Measurements from ENCODE around the gene C14orf180.

DNA sequence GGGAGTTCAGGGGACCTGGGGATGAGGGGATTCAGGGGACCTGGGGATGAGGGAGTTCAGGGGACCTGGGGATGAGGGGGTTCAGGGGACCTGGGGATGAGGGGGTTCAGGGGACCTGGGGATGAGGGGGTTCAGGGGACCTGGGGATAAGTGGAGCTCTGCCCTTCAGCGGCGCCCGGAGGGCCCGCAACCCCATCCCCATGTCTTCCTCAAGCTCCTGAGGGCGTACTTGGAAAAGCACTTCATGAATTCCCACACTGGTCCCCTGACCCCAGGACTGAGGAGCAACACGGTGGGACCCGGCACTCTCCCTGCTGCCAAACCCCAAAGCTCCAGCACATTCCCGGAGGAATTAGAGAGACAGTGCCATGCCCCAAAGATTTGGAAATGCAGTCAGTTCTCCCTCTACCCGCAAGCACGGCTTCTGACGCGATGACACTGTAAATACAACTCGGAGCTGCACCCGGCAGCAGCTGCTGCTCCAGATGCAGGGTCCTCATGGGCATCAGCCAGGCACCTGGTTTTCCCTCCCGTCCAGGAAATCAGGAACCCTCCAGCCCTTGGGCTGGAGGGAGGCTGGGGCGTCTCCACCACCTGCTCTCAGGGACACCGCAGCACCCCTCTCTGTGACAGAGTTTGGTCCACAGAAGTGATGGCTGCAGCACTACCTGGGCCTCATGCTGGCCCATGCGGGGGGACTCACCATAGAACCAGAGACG is 32.8 kb upstream of the C14orf180 start:
- TF ChIP-seq, protein P1, sequence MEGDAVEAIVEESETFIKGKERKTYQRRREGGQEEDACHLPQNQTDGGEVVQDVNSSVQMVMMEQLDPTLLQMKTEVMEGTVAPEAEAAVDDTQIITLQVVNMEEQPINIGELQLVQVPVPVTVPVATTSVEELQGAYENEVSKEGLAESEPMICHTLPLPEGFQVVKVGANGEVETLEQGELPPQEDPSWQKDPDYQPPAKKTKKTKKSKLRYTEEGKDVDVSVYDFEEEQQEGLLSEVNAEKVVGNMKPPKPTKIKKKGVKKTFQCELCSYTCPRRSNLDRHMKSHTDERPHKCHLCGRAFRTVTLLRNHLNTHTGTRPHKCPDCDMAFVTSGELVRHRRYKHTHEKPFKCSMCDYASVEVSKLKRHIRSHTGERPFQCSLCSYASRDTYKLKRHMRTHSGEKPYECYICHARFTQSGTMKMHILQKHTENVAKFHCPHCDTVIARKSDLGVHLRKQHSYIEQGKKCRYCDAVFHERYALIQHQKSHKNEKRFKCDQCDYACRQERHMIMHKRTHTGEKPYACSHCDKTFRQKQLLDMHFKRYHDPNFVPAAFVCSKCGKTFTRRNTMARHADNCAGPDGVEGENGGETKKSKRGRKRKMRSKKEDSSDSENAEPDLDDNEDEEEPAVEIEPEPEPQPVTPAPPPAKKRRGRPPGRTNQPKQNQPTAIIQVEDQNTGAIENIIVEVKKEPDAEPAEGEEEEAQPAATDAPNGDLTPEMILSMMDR (IDR thresholded peaks at IDR 0.05): no peak
- no peak for TF ChIP-seq POLR2A (IDR thresholded peaks at IDR 0.05)

All from prostate gland (tissue), 2 donors.